GM12873 (cell line): ENCODE measurements around the gene H3-3A.
A peak's percentile ranks its signal among the peaks of the same experiment; 100 is the strongest.

Experiments
- CTCF ChIP-seq: IDR thresholded peaks from 2 replicates; pipeline ENCODE4 v1.5.1; 2012; ENCODE audit warnings: low read depth, mild to moderate bottlenecking, moderate library complexity, low read length, control low read depth; ENCODE audit not compliant: insufficient read depth; ENCODE audit errors: missing control alignments

The H3-3A gene

GRCh38 chr1:226063224-226063976 lies 884 bp downstream of the H3-3A start:
- TF ChIP-seq CTCF, result no peak

- TF ChIP-seq CTCF, result peak; percentile 63
Measured at GRCh38 chr1:226063977-226064815, 1.7 kb downstream of the H3-3A start.

- TF ChIP-seq CTCF, result peak; percentile 71
Measured at GRCh38 chr1:226064816-226065248, 2.3 kb downstream of the H3-3A start.

- no peak for TF ChIP-seq CTCF
Measured at GRCh38 chr1:226066415-226067078, 4.0 kb downstream of the H3-3A start.

- no peak for TF ChIP-seq CTCF
Measured at GRCh38 chr1:226069811-226070489, 7.4 kb downstream of the H3-3A start.

- no peak for TF ChIP-seq CTCF
Measured at GRCh38 chr1:226072347-226072746, 9.8 kb downstream of the H3-3A start.
